OCI-LY3 (cell line): Measurements from ENCODE around the gene ACOT6.
"Not testable (repeated sequence)": the region's sequence is repeated elsewhere in the genome, so short reads cannot be mapped to it uniquely, and the experiment has no call there.

ENCODE experiments used
- H2AFZ ChIP-seq: fragments of 200-600, 300-600 bp; shearing (Covaris generic); 2 replicates; pipeline ENCODE4 v1.6.0; 2014; ENCODE audit warnings: antibody characterized with exemption, low read depth, low read length
- H3K27ac ChIP-seq: fragments of 200-600, 300-600 bp; sonication (generic); 2 replicates; pipeline ENCODE4 v1.5.1; 2014; ENCODE audit warnings: mild to moderate bottlenecking, low read length, moderate library complexity, mixed read lengths
- H3K27me3 ChIP-seq: fragments of 200-600, 300-600 bp; sonication (generic); 2 replicates; pipeline ENCODE4 v1.6.1; 2014; ENCODE audit warnings: low read depth, low read length, mixed read lengths
- H3K36me3 ChIP-seq: fragments of 200-600, 300-600 bp; sonication (generic); replicated peaks from 2 replicates; pipeline ENCODE3; 2014; ENCODE audit warnings: low read depth, low read length, mixed read lengths
- H3K4me1 ChIP-seq: fragments of 300-600, 200-600 bp; sonication (generic); 2 replicates; pipeline ENCODE4 v1.6.1; 2014; ENCODE audit warnings: low read length, mixed read lengths
- H3K4me2 ChIP-seq: fragments of 200-600, 300-600 bp; sonication (generic); 2 replicates; pipeline ENCODE4 v1.6.1; 2014; ENCODE audit warnings: low read length, mixed read lengths
- H3K4me3 ChIP-seq: fragments of 300-600, 200-600 bp; sonication (generic); 2 replicates; pipeline ENCODE4 v1.5.1; 2014; ENCODE audit warnings: antibody characterized with exemption, mild to moderate bottlenecking, low read length, moderate library complexity
- H3K79me2 ChIP-seq: fragments of 300-600, 200-600 bp; shearing (Covaris generic); 2 replicates; pipeline ENCODE4 v1.6.1; 2014; ENCODE audit warnings: mild to moderate bottlenecking, low read length, mixed read lengths
- H3K9ac ChIP-seq: fragments of 300-600, 200-600 bp; shearing (Covaris generic); 2 replicates; pipeline ENCODE4 v1.6.0; 2014; ENCODE audit warnings: mild to moderate bottlenecking, low read length, moderate library complexity
- H3K9me3 ChIP-seq: fragments of 200-600, 300-600 bp; shearing (Covaris generic); 2 replicates; pipeline ENCODE4 v1.6.1; 2014; ENCODE audit warnings: low read length, mixed read lengths; ENCODE audit not compliant: insufficient read depth
- H4K20me1 ChIP-seq: fragments of 200-600, 300-600 bp; sonication (generic); 2 replicates; pipeline ENCODE4 v1.6.1; 2016; ENCODE audit warnings: low read length, mixed read lengths; ENCODE audit not compliant: insufficient read depth
- EZH2phosphoT487 ChIP-seq: fragments of 200-600 bp; shearing (Covaris generic); IDR thresholded peaks from 2 replicates; pipeline ENCODE4 v1.6.1; 2018; ENCODE audit warnings: antibody characterized with exemption, mixed run types, low read depth
- TF ChIP-seq, protein P1 (sequence below): fragments of 200-600, 300-600 bp; sonication (generic); IDR thresholded peaks from 2 replicates; pipeline ENCODE4 v1.5.1; 2014; ENCODE audit warnings: antibody characterized with exemption, low read length, low read depth

The ACOT6 gene

DNA sequence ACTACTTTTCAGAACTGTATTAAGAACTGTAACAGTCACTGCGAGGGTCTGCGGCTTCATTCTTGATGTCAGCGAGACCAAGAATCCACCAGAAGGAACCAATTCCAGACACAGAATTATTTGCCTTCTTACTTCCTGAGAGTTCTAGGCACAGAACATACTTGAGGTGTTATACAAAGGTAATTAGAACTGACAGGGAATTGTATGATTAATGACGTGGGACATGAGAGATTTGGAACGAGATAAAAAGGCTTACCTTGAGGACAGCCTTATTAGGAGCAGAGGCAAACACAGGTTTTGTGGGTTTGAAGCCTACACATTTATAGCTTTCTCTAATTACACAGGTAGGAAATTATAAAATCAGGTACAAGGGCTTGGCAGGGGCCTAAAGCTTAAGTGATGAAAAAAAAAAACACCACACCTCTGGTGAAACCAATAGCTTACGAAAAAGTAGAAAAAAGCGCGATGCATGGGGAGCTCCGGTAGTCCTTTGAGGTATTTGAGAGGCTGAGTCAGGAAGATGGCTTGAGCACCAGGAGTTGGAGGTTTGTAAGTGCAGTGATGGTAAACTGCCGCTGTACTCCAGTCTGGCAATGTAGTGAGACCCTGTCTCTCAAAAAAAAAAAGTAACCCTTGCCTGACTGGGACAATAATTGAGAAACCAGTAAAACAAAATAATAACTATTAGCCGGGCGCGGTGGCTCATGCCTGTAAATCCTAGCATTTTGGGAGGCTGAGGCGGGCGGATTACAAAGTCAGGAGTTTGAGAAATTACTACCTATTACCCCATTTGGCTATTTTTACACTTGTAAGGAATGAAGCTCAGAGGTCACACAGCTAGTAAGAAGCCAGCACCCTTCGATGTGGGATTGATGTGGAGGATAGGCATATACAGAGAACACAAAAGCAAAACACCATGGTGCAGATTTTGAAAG, 44.1 kb upstream of the ACOT6 start:
- H3K27me3 ChIP-seq = no peaks in the 10 kb centered on the region
- H4K20me1 ChIP-seq = peaks cover 5% of the 10 kb centered on the region; the same call in 1 of the 2 replicates
- peak overlapping the region; percentile 63; the same call in 1 of the 2 replicates for H3K27ac ChIP-seq
- TF ChIP-seq EZH2phosphoT487 = no peak
- TF ChIP-seq, protein P1, sequence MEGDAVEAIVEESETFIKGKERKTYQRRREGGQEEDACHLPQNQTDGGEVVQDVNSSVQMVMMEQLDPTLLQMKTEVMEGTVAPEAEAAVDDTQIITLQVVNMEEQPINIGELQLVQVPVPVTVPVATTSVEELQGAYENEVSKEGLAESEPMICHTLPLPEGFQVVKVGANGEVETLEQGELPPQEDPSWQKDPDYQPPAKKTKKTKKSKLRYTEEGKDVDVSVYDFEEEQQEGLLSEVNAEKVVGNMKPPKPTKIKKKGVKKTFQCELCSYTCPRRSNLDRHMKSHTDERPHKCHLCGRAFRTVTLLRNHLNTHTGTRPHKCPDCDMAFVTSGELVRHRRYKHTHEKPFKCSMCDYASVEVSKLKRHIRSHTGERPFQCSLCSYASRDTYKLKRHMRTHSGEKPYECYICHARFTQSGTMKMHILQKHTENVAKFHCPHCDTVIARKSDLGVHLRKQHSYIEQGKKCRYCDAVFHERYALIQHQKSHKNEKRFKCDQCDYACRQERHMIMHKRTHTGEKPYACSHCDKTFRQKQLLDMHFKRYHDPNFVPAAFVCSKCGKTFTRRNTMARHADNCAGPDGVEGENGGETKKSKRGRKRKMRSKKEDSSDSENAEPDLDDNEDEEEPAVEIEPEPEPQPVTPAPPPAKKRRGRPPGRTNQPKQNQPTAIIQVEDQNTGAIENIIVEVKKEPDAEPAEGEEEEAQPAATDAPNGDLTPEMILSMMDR = no peak
- 0 out of 2 replicates have a peak overlapping the region, but pooled peaks have one; percentile 89 for H2AFZ ChIP-seq
- H3K4me3 ChIP-seq = peak overlapping the region; percentile 86
- H3K9me3 ChIP-seq = no peaks in the 10 kb centered on the region
- peaks cover 7% of the 10 kb centered on the region for H3K36me3 ChIP-seq
- peak overlapping the region; percentile 86 for H3K9ac ChIP-seq
- H3K79me2 ChIP-seq = peaks cover 16% of the 10 kb centered on the region
- H3K4me2 ChIP-seq = peak overlapping the region; percentile 97
- peaks cover 25% of the 10 kb centered on the region for H3K4me1 ChIP-seq

DNA sequence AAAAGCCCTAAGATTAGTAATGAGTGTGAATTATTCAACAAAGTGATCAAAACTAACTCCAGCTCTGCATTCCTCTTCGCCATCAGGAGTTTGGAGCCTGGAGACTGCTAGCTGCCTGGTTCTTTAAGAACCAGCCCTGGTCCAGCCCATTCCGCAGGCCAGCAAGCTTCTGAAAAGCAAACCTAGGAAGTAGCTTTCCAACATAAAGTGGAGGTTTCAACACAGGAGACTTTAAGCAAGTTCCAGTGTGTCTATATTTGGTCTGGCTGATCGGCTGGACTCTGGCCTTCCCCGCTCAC, 43.5 kb upstream of the ACOT6 start:
- Histone ChIP-seq H2AFZ (peak overlapping the region; percentile 89; the same call in 1 of the 2 replicates), H3K9ac (peak overlapping the region; percentile 86), H3K27ac (peak overlapping the region; percentile 63), H3K79me2 (peaks cover 16% of the 10 kb centered on the region), H3K4me2 (peak overlapping the region; percentile 97), H3K4me3 (peak overlapping the region; percentile 86), H3K4me1 (peaks cover 31% of the 10 kb centered on the region)
- H3K27me3 ChIP-seq, H3K9me3 ChIP-seq, H4K20me1 ChIP-seq, H3K36me3 ChIP-seq: not testable (repeated sequence)

DNA sequence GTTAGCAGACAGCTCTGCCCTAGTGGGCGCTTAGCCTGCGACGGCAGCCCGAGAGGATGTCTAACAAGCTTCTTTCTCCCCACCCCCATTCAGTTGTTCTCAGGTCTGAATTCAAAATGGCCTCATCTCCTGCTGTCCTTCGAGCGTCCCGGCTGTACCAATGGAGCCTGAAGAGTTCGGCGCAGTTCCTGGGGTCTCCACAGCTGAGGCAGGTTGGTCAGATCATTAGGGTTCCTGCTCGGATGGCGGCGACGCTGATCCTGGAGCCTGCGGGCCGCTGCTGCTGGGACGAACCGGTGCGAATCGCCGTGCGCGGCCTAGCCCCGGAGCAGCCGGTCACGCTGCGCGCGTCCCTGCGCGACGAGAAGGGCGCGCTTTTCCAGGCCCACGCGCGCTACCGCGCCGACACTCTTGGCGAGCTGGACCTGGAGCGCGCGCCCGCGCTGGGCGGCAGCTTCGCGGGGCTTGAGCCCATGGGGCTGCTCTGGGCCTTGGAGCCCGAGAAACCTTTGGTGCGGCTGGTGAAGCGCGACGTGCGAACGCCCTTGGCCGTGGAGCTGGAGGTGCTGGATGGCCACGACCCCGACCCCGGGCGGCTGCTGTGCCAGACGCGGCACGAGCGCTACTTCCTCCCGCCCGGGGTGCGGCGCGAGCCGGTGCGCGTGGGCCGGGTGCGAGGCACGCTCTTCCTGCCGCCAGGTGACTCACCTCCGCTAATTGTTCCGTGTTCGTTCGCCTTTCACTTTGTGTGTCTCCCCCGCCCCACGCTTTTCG, 42.9 kb upstream of the ACOT6 start, which contains the start of gene ACOT2:
Gene ACOT2 (plus strand): TSS at position 29 of the 774 bp plus-strand sequence. CDS start 28 bp downstream, at position 57.
- H3K9ac ChIP-seq = peak within 1 kb of the TSS; percentile 86
- peak within 1 kb of the TSS; percentile 86 for H3K4me3 ChIP-seq
- not testable (repeated sequence) for H3K9me3 ChIP-seq, H4K20me1 ChIP-seq, H3K27me3 ChIP-seq, H3K36me3 ChIP-seq
- H3K4me2 ChIP-seq = peak within 1 kb of the TSS; percentile 97
- peaks cover 32% of the 10 kb centered on the region for H3K4me1 ChIP-seq
- peak within 1 kb of the TSS; percentile 63 for H3K27ac ChIP-seq
- H2AFZ ChIP-seq = peak within 1 kb of the TSS; percentile 89; the same call in 1 of the 2 replicates
- H3K79me2 ChIP-seq = peaks cover 16% of the 10 kb centered on the region

DNA sequence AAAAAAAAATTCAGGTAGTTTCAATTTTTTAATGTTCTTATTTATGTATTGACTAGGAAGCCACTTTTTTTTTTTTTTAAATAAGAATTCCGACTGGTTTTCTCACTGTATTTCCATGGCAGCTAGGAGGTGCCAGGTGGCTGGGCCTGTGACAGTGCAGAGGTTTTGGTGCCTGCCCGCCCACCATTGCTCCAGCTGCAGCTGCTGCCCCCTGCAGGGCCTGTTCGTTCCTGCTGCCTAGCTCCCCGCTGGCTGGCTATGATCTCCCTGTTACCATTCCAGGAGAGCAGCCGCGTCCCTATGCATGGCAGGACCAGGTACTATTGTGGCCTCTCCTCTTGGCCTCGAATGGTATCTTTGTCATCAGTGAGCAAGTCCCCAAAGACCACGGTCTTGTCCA, 41.4 kb upstream of the ACOT6 start:
- not testable (repeated sequence) for H3K9ac ChIP-seq, H3K27ac ChIP-seq, H3K9me3 ChIP-seq, H2AFZ ChIP-seq, H4K20me1 ChIP-seq, H3K4me3 ChIP-seq, H3K27me3 ChIP-seq, H3K36me3 ChIP-seq
- TF ChIP-seq, protein P1 = peak; percentile 62
- Histone ChIP-seq H3K4me1 (peaks cover 32% of the 10 kb centered on the region), H3K79me2 (peaks cover 16% of the 10 kb centered on the region), H3K4me2 (peak overlapping the region; percentile 97)

DNA sequence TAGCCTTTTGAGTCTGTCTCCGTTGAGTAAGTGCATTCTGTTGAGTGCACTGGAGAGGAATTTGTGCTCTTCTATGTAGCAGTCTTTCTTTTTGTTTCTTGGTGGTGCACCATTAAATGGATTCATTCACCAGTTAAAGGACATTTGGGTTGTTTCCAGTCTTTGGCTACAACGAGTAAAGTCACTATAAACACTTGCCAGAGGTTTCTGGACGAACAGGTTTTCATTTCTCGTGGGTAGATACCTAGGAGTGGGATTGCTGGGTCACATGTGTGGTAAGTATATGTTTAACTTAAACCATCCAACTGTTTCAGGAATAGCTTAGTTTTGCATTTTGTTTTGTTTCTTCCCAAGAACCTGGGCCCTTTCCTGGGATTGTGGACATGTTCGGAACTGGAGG, 39.3 kb upstream of the ACOT6 start:
- H4K20me1 ChIP-seq, H3K27me3 ChIP-seq, H3K9ac ChIP-seq, H2AFZ ChIP-seq, H3K36me3 ChIP-seq, H3K27ac ChIP-seq, H3K4me3 ChIP-seq, H3K9me3 ChIP-seq: not testable (repeated sequence)
- peaks cover 13% of the 10 kb centered on the region for H3K79me2 ChIP-seq
- peak overlapping the region; percentile 14; the same call in 1 of the 2 replicates for H3K4me2 ChIP-seq
- peaks cover 30% of the 10 kb centered on the region for H3K4me1 ChIP-seq

DNA sequence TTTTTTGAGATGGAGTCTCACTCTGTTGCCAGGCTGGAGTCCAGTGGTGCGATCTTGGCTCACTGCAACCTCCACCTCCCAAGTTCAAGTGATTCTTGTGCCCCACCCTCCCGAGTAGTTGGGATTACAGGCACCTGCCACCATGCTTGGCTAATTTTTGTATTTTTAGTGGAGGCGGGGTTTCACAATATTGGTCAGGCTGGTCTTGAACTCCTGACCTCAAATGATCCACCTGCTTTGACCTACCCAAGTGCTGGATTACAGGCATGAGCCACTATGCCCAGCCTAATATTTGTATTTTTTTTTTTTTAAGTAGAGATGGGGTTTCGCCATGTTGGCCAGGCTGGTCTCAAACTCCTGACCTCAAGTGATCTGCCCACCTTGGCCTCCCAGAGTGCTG, 38.6 kb upstream of the ACOT6 start:
- not testable (repeated sequence) for H3K4me2 ChIP-seq, H3K36me3 ChIP-seq, H4K20me1 ChIP-seq, H3K79me2 ChIP-seq, H3K27ac ChIP-seq, H3K27me3 ChIP-seq, H2AFZ ChIP-seq, H3K9ac ChIP-seq, H3K9me3 ChIP-seq, H3K4me3 ChIP-seq
- H3K4me1 ChIP-seq = peaks cover 23% of the 10 kb centered on the region

DNA sequence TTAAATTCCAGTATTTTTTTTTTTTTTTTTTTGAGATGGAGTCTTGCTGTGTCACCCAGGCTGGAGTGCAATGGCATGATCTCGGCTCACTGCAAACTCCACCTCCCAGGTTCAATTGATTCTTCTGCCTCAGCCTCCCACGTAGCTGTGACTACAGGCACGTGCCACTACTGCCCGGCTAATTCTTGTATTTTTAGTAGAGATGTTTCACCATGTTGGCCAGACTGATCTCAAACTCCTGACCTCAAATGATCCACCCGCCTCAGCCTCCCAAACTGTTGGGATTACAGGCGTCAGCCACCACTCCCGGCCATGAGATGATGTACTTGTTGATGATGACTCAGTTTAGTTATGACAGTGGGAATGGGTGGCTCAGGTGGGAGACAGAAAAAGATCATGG, 38.1 kb upstream of the ACOT6 start:
- H3K4me2 ChIP-seq, H2AFZ ChIP-seq, H3K9me3 ChIP-seq, H3K27ac ChIP-seq, H4K20me1 ChIP-seq, H3K36me3 ChIP-seq, H3K27me3 ChIP-seq, H3K4me3 ChIP-seq, H3K9ac ChIP-seq, H3K79me2 ChIP-seq: not testable (repeated sequence)
- H3K4me1 ChIP-seq = peaks cover 23% of the 10 kb centered on the region
